CD4-positive, alpha-beta T cell treated with Interleukin-2 at 100 ng/mL for 4 hours (primary cell): ENCODE data around the gene CXCR1.
"Not testable (repeated sequence)": the region's sequence is repeated elsewhere in the genome, so short reads cannot be mapped to it uniquely, and the experiment has no call there.

ENCODE experiments used
- DNase-seq: peaks from one replicate; pipeline ENCODE4 v3.0.0-alpha.2; 2020; ENCODE audit warnings: low spot score

The CXCR1 gene

DNA sequence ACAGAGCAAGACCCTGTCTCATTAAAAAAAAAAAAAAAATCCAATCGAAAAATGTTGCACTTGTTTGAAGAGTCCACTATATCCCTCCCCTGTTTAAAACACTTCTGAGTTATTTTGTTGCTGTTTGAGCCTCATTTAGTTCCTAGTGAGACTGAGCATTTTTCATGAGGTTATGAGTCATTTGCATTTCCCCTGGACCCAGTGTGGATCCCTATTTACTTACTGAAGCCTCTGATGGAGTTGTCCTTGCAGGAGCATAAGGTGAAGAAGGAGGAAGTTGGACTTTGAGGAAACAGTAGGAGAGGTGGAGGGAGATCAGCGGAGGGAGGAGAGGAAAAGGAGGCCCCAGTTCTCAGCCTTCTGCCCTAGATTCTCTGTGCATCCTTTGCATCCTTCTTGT lies 5.1 kb downstream of the CXCR1 start:
- DNase-seq, result no peak

DNA sequence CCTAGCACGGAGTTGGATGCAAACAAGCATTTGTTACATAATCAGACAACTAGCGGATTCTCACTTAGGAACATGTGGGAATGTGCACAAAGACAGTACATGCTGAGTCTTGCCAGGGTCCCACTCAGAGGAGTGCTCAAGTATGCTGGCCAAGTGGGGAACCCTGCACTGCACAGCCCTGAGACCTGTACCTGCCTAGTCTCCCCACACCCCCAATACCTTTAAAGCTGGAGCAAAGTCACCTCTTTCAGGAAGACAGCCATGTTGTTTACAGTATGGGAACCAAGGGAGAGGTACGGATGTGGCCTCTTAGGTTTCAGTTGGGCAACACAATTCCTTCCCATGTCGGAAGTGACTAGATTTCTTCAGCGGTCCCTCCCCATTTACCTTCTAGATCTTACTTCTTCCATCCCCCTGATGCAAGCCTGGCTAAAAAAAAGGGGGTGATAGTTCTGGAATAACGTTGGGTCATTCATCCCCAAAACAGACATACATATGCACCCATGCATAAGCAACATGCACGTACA lies 10.7 kb downstream of the CXCR1 start:
- DNase-seq, result no peak

DNA sequence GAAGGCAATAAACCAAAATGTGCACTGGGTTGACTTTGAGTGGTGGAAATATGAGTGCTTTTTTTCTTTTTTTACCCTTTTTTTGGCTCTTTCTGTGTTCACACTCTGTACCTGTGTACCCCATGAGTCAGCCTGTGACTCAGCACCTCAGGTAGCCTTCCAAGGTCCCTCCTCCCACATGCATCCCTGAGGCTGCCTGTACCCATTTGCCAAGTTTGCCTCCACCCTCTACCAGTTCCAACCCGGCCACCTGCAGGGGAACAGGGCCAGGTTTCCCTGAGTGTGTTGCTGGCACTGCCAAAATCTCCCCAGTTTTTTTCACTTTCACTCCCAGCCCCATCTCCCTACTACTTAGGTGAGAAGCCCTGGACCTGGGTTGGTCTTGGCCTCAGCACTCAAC lies 14.0 kb downstream of the CXCR1 start:
- DNase-seq, result no peak

DNA sequence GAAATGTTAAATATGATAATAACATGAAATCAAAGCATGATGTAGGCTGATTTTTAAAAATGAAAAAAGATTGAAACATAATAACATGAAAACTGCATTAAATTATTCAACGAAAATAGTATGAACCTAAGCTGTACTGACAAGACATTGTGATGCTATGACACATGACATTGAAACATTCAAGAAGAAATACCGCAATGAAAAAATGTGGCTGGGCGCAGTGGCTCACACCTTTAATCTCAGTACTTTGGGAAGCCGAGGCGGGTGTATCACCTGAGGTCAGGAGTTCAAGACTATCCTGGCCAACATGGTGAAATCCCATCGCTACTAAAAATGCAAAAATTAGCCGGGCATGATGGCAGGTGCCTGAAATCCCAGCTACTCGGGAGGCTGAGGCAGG lies 14.6 kb downstream of the CXCR1 start:
- DNase-seq, result no peak

DNA sequence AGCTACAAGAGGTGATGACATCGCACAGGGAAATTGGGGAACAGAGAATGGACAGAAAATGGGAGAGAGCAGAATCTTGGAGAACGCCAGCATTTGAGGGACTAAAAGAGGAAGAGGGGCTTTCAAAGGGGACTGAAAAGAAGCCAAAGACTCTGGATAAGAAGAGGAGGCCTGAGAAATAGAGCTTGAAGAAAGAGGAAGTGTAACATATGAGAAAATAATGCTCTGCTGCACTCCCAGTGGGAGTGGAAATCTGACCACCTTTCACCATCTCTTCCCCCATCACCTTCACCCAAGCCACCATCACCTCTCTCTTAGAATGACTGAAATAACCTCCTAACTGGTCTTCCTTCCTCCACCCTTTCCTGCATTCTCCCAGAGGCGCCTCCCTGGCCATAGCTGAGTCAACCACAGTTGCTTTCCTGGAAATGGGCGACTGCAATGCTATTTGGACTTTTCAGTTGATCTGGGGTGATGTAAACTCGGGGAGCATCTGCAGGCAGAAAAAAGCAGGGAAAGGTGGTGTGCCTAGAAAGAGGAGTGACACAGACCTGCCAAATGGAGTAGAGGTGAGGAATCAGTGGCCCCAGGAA lies 16.8 kb downstream of the CXCR1 start:
- DNase-seq, result no peak

DNA sequence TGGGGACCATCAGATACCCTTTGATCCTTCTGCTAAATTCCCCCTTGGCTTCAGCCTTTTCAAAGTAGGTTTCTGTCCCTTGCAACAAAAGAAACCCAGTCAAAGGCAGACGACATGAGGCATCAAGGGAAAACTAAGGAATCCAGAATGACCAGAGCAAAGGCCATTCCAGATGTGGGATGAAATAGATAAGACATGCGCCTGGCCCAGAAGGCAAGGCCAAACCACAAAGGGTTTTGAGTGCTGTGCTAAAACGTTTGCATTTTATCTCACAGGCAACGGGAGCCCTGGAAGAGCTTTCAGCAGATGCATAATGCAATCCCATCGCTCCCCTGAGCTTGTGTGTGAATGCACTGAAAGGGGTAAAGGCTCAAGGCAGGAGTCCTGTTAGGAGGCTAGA lies 17.7 kb downstream of the CXCR1 start:
- no peak for DNase-seq

DNA sequence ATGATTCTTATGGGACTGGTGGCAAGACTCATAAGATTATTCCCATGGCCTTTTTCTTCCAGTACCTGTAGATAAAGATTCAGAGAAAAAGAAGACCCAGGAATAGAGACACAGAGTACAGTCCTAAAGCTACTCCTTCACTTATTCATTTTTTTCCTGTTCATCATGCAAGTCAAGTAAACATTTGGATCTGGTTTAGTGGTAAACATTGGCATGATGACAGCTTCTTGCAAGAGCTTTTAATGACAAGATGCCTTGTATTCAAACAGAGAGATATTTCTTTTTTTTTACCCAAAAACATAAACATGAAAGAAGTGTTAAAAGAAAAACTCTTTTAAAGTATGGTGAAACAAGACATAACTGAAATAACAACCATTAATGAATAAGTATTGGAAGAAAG lies 20.7 kb downstream of the CXCR1 start:
- DNase-seq, result no peak

DNA sequence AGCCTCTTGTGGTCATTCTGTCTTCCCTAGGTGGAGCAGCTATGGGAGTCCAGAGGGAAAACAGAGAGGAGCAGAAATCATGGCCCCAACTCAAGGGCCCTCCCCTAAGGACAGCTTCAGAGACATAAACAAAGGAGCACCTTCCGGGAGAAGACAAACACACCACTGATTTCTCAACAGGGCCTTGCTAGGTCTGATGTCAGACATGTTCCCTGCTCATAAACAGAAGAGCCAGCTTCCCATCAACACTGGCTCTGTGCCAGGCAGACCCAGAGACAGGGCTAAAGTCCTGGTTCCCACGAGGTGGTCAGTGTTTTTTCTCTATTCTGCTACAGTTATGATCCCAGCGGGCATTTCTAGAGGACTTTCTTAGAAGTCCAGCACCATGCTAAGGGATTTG lies 21.6 kb downstream of the CXCR1 start:
- no peak for DNase-seq

DNA sequence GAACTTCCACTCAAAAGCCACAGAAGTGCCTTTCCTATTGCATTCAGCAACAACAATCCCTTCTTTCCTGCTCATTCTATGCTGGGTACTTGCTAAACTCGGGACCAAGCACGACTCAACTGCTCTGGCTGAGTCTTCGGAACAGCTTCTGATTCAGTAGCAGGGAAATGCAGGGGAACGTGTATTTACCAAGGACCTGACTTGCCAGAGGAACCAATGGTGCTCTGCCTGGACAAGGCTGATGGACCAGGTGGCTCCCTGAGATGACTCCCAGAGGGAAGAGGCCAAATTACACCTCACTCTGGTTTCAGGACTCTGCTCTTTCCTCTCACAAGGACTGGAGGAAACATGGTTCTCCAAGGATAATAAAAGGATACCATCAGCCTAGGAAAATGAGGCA lies 28.7 kb downstream of the CXCR1 start:
- no peak for DNase-seq

DNA sequence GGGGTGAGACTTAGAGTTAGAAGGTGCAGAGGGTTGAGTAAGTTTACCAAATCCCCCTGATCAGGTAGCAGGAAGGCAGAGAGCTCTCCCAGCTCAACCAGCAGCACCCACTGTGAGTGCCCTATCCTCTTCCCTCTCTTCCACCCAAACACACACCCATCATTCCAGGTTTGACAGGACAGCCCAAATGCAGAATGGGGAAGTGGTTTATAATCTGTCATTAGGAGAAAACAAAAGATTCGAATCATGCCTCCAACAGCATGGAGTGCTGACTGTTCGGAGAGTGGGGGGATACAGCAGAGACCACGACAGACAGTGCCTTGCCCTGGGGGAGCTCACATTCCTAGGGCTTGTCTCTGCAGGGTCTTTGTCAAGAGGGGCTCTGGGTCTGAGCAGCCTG lies 29.2 kb downstream of the CXCR1 start:
- DNase-seq, result no peak

DNA sequence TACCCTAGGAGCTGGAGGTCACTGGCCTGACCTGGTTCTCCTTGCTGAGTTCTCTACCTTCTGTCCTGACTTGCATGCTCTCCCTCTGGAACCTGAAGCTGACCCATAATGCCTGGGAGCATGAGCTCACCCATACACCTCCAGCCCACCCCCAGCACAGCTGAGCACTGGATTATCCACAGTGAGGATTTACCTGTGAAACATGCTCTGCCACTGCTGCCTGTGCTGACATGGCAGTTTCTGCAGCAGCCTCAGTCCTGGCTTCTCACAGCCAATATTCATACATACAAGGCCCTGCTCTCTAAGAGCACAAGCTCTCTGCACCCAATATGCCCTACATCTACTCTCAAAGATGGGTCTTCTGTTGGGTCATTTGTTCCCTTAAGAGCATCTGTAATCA lies 35.9 kb downstream of the CXCR1 start:
- no peak for DNase-seq

DNA sequence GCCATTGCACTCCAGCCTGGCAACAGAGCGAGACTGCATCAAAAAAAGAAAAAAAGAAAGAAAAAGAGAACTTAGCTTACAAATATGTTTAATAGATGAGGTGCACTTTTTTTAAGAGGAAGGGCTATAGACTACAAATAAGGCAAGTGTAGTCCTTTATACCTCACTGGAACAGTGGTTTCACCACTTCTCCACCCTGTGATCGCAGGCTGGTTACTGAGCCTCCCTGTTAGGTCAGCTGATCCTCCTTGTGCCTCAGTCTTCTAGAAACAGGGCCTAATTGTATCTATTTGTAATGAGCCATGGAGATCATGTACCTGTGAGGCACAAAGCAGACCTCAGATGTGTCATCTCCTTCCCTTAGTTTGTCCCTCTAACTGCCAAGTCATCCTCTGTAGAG lies 36.4 kb downstream of the CXCR1 start:
- DNase-seq, result no peak

DNA sequence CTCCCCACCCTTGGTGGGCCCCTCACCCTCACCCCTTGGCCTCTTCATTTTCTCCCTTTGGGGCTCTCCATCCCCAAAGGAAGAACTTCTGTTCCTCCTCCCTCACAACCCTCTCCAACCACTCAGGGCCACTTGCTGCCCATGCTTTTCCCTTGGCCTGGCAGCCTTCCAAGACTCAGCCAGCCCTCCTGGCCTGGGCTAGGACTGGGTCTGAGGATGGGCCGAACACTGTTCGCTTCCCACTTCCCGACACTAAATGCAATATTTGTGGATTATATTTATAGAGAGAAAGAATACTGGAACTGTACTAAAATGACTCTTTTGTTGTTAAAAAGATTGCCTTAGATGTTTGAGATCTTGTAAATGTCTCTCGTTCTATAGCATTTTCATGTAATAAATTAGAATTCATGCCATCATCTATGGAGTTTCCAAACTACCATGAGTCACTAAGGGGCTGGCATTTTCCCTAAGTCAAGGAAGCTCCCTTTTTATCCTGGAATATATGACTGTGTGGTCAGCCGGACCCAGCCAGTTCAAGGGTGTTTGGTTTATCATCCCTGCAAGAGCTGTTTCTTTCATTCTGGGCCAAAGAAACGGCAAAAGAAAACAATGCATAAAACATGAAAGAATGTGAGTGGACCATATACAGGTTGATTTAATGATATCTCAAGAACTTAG lies 37.2 kb downstream of the CXCR1 start:
- DNase-seq, result no peak

DNA sequence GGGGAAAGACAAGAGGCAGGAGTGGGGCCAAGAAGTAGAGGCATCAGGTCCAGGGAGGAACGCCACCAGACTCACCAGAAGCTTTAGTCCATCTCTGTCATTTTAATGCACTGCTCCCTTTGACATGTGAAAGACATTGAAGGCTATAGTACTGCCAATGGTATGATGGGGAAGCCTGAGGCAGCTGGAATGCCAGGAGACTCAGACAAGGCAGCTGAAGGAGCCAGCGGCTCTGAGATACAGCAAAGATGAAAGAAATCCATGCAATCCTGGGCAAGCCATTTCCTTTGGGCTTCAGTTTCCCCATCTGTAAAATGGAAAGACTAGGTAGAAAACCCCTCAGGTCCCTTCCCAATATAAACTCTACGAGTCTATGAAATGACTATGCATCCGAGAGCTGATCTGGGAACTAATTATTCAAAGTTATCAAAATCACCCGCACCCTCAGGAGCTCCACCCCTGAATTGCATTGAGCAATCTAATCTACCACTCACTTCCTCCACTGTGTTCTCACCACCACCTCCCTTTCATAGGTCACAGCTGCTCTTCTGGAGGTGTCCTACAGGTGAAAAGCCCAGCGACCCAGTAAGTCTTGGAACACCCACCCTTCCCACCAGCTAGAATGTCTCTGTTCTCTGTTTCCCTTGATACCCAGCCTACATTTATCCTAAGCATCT lies 37.8 kb downstream of the CXCR1 start:
- DNase-seq, result peak; percentile 6

DNA sequence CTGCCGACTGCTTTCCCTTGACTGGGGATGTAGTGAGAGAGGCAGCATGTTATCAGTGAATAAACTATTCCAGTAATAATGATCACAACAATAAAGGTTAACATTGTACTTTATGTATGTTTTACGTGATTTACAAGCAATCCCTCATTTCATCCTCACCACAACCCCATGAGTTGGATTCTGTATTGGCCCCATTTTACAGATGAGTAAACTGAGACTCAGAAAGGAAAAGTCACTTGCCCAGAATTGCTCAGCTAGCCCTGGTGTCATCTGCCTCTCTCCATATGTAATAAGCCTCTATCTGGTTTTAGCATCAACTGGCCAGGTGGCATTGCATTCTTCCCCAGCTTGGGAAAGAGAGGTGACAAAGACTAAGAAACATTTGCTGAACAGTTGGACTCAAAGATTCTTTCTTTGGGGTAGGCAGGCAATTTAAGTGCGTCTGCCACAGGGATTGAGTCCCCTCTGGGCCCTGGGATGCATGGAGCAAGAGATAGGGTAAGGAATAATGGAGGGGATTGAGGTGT lies 38.8 kb downstream of the CXCR1 start:
- DNase-seq, result no peak

DNA sequence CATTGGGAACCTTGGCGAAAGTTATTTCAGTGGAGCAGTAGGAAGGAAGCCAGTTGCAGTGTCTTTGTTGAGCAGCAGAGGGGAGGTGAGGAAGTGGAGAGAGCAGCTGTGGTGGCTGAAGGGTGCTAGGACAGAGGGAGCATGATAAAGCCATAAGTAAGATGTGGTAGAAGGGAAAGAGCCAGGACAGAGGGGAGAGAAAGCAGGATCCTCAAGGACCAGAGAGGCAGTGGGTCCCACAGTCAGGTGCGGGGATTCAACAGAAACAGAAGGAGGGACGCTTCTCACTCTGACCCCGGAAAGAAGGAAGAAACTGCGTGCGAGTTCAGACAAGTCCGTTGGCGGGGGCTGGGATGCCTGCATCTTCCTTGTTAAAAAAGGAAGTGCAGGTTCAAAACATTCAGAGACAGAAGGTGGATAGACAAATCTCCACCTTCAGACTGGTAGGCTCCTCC lies 41.1 kb downstream of the CXCR1 start, which contains the start of gene CXCR2:
Gene CXCR2, plus strand, starts transcription at position 403 of the 455 bp plus-strand sequence. CDS start 8,774 bp downstream, outside the sequence.
- DNase-seq, result no peak

DNA sequence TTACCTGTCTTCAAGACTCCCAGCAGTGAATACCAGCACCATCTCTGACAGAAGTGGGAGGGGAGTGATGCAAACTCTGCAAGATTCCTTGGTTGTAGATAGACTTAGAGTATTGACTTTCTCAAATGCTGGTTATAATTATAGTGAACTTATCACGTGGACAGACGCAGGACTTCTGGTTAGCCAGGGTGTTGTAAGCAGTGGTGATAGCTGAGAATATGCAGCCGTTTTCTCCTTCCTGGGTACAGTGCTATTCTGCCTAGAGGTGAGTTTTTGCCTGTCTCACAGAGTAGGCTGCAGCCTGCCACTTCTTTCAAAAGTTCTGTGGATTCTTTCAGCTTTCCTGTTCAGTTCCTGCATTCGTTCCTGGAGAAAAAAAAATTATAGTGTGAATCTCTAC lies 41.7 kb downstream of the CXCR1 start:
- no peak for DNase-seq

DNA sequence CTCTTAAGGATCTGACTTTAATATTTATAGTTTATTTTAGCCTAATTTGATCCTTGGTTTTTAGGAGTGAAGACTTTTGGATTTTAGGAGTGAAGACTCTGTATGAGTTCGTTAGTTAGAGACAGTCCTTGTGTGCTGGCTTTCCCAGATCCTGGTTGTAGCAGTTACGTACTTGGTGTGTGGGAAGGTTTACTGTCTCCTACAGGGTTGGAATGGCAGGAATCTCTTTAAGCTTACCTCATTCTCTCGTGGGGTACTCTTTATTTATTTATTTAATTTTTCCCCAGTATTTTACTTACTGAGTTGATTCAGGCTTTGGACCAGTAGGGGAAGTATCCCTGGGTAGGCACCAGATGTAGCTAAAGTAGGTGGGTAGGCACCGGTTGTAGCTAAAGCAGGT lies 42.8 kb downstream of the CXCR1 start:
- DNase-seq, result no peak

DNA sequence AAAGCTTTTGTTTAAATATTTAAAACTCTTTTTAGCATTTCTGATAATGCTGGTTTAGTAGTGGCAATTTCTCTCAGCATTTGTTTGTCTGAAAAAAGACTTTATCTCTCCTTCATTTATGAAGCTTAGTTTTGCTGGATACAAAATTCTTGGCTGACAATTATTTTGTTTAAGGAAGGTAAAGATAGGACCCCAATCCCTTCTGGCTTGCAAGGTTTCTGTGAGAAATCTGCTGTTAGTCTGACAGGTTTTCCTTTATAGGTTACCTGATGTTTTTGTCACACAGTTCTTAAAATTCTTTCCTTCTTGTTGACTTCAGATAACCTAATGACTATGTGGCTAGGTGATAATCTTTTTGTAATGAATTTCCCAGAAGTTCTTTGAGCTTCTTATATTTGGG lies 44.5 kb downstream of the CXCR1 start:
- not testable (repeated sequence) for DNase-seq

DNA sequence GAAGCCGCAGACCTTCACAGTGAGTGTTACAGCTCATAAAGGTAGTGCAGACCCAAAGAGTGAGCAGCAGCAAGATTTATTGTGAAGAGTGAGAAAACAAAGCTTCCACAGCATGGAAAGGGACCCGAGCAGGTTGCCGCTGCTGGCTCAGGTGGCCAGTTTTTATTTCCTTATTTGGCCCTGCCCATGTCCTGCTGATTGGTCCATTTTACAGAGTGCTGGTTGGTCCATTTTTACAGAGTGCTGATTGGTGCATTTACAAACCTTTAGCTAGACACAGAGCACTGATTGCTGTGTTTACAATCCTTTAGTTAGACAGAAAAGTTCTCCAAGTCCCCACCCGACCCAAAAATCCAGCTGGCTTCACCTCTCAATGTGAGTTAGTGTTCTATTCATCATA lies 45.0 kb downstream of the CXCR1 start:
- not testable (repeated sequence) for DNase-seq
